IMR-90 (cell line): Measurements from ENCODE around the gene TMEM200A. TPM values are rescaled to one million over a fixed set of nuclear protein-coding genes. Genes with fewer than 3 reads are reported as not detected.

ENCODE experiments used
- ATAC-seq: fragments of 200-7000 bp; cut with Tn5 transposase; 2 replicates; pipeline ENCODE4 v1.9.1; 2020; ENCODE audit warnings: low read depth, mild to moderate bottlenecking, moderate library complexity
- BruUV-seq: library from RNA; stranded (reverse); fragments of 400-500 nt; replicated peaks from 2 replicates; lab custom pipeline; 2021; lab: Mats Ljungman, UMichigan
- CTCF ChIA-PET: fragments of 300-600 bp; formaldehyde crosslinking; extraction: SDS; loops from one replicate; lab custom pipeline; 2021; ENCODE audit warnings: antibody characterized with exemption; lab: Yijun Ruan, JAX
- POLR2A ChIA-PET: fragments of 300-600 bp; sonication (Branson Sonifier 250); formaldehyde crosslinking; loops from one replicate; lab custom pipeline; 2022; ENCODE audit warnings: antibody characterized with exemption; ENCODE audit not compliant: unreplicated experiment; lab: Charles Lee
- DNase-seq: peaks from one replicate; pipeline ENCODE4 v3.0.0; 2013
- H2AFZ ChIP-seq: replicated peaks from 2 replicates; pipeline ENCODE3; 2013; ENCODE audit warnings: low read length, mild to moderate bottlenecking; ENCODE audit not compliant: poor library complexity
- H2AK5ac ChIP-seq: 2 replicates; pipeline ENCODE4 v1.6.1; 2013; ENCODE audit warnings: low read depth, low read length, inconsistent platforms
- H2AK9ac ChIP-seq: replicated peaks from 2 replicates; pipeline ENCODE3; 2013; ENCODE audit warnings: mild to moderate bottlenecking, low read depth, low read length, moderate library complexity; ENCODE audit not compliant: poor library complexity
- H2BK120ac ChIP-seq: 2 replicates; pipeline ENCODE4 v1.6.1; 2013; ENCODE audit warnings: low read depth, low read length, inconsistent platforms
- H2BK15ac ChIP-seq: 3 replicates; pipeline ENCODE4 v1.6.1; 2013; ENCODE audit warnings: low read depth, low read length, inconsistent platforms
- H2BK20ac ChIP-seq: 2 replicates; pipeline ENCODE4 v1.6.1; 2013; ENCODE audit warnings: low read depth, mild to moderate bottlenecking, inconsistent platforms, low read length, moderate library complexity
- H2BK5ac ChIP-seq: 2 replicates; pipeline ENCODE4 v1.6.1; 2013; ENCODE audit warnings: mild to moderate bottlenecking, low read depth, low read length, inconsistent platforms; ENCODE audit not compliant: poor library complexity, severe bottlenecking
- H3K14ac ChIP-seq: replicated peaks from 2 replicates; pipeline ENCODE4 v1.6.1; 2013; ENCODE audit warnings: low read depth, low read length, inconsistent platforms
- H3K18ac ChIP-seq: 2 replicates; pipeline ENCODE4 v1.6.1; 2013; ENCODE audit warnings: low read depth, low read length, control low read depth
- H3K23ac ChIP-seq: 2 replicates; pipeline ENCODE4 v1.6.1; 2013; ENCODE audit warnings: low read depth, low read length, inconsistent platforms
- H3K27ac ChIP-seq: 2 replicates; pipeline ENCODE4 v1.5.1; 2013; ENCODE audit warnings: mild to moderate bottlenecking, control low read depth, low read length; ENCODE audit not compliant: insufficient read depth
- H3K27me3 ChIP-seq: 2 replicates; pipeline ENCODE4 v1.6.1; 2013; ENCODE audit warnings: low read length; ENCODE audit not compliant: control insufficient read depth, insufficient read depth
- H3K36me3 ChIP-seq: 2 replicates; pipeline ENCODE4 v1.6.1; 2013; ENCODE audit warnings: low read length, mixed read lengths; ENCODE audit not compliant: control insufficient read depth, insufficient read depth
- H3K4ac ChIP-seq: 2 replicates; pipeline ENCODE4 v1.6.1; 2013; ENCODE audit warnings: low read depth, low read length, inconsistent platforms
- H3K4me1 ChIP-seq: 2 replicates; pipeline ENCODE4 v1.6.1; 2013; ENCODE audit warnings: low read length, mixed read lengths; ENCODE audit not compliant: control insufficient read depth, insufficient read depth
- H3K4me2 ChIP-seq: 2 replicates; pipeline ENCODE4 v1.6.1; 2013; ENCODE audit warnings: low read depth, mild to moderate bottlenecking, control low read depth, low read length, moderate library complexity
- H3K4me3 ChIP-seq: 2 replicates; pipeline ENCODE4 v1.5.1; 2013; ENCODE audit warnings: low read depth, mild to moderate bottlenecking, control low read depth, low read length, moderate library complexity; ENCODE audit not compliant: insufficient read depth
- H3K56ac ChIP-seq: 2 replicates; pipeline ENCODE4 v1.6.1; 2013; ENCODE audit warnings: low read length, inconsistent platforms; ENCODE audit not compliant: insufficient read depth; ENCODE audit errors: extremely low read depth
- H3K79me1 ChIP-seq, 2 experiments: 2 replicates each; pipeline ENCODE4 v1.6.1; 2013; ENCODE audit warnings: low read length in 2 of 2, inconsistent platforms in 1 of 2, low read depth in 1 of 2
- H3K9ac ChIP-seq: 2 replicates; pipeline ENCODE4 v1.6.1; 2013; ENCODE audit warnings: low read depth, low read length, control low read depth
- H3K9me1 ChIP-seq: 2 replicates; pipeline ENCODE4 v1.6.1; 2013; ENCODE audit warnings: low read length, inconsistent platforms; ENCODE audit not compliant: insufficient read depth
- H3K9me3 ChIP-seq: 2 replicates; pipeline ENCODE4 v1.6.1; 2013; ENCODE audit warnings: low read length; ENCODE audit not compliant: control insufficient read depth, insufficient read depth
- H4K20me1 ChIP-seq: 2 replicates; pipeline ENCODE4 v1.6.1; 2013; ENCODE audit warnings: low read length, inconsistent platforms; ENCODE audit not compliant: insufficient read depth
- H4K5ac ChIP-seq: 2 replicates; pipeline ENCODE4 v1.6.1; 2013; ENCODE audit warnings: mild to moderate bottlenecking, low read depth, low read length, control low read depth
- H4K8ac ChIP-seq, 2 experiments: 2 replicates each; pipeline ENCODE4 v1.6.1; 2013; ENCODE audit warnings: low read depth in 2 of 2, low read length in 2 of 2, control low read depth in 1 of 2, inconsistent platforms in 1 of 2
- H4K91ac ChIP-seq: 2 replicates; pipeline ENCODE4 v1.6.1; 2013; ENCODE audit warnings: low read depth, low read length, inconsistent platforms; ENCODE audit not compliant: insufficient read depth
- BHLHE40 ChIP-seq: fragments of 150-350 bp; IDR thresholded peaks from 2 replicates; pipeline ENCODE4 v1.6.1; 2016; ENCODE audit warnings: mild to moderate bottlenecking, low read depth, low read length
- CEBPB ChIP-seq: IDR thresholded peaks from 2 replicates; pipeline ENCODE4 v1.6.1; 2012; ENCODE audit warnings: low read depth, low read length, improper control_type of control experiment
- CHD1 ChIP-seq: IDR thresholded peaks from 2 replicates; pipeline ENCODE4 v1.6.1; 2012; ENCODE audit warnings: low read depth, low read length, improper control_type of control experiment
- CTCF ChIP-seq: conservative IDR thresholded peaks from 2 replicates; pipeline ENCODE4 v1.5.1; 2012; ENCODE audit warnings: mild to moderate bottlenecking, low read depth, low read length, improper control_type of control experiment
- ELK1 ChIP-seq: fragments of 150-350 bp; IDR thresholded peaks from 2 replicates; pipeline ENCODE4 v1.6.1; 2016; ENCODE audit warnings: low read depth, mild to moderate bottlenecking, low read length, moderate library complexity, borderline replicate concordance
- FOS ChIP-seq: fragments of 150-350 bp; IDR thresholded peaks from 2 replicates; pipeline ENCODE4 v1.6.1; 2016; ENCODE audit warnings: low read depth, low read length
- MAFK ChIP-seq: IDR thresholded peaks from 2 replicates; pipeline ENCODE4 v1.6.1; 2012; ENCODE audit warnings: low read depth, low read length, improper control_type of control experiment
- MAZ ChIP-seq: IDR thresholded peaks from 2 replicates; pipeline ENCODE4 v1.6.1; 2012; ENCODE audit warnings: low read depth, mild to moderate bottlenecking, low read length, improper control_type of control experiment, moderate library complexity, borderline replicate concordance
- MXI1 ChIP-seq: IDR thresholded peaks from 2 replicates; pipeline ENCODE4 v1.6.1; 2012; ENCODE audit warnings: low read depth, mild to moderate bottlenecking, low read length, moderate library complexity, borderline replicate concordance
- NFE2L2 ChIP-seq: fragments of 150-350 bp; IDR thresholded peaks from 2 replicates; pipeline ENCODE4 v1.6.1; 2016; ENCODE audit warnings: low read depth, mild to moderate bottlenecking, low read length
- RCOR1 ChIP-seq: IDR thresholded peaks from 2 replicates; pipeline ENCODE4 v1.6.1; 2012; ENCODE audit warnings: mild to moderate bottlenecking, low read length, improper control_type of control experiment; ENCODE audit not compliant: insufficient replicate concordance
- RFX5 ChIP-seq: IDR thresholded peaks from 2 replicates; pipeline ENCODE4 v1.8.0; 2012; ENCODE audit warnings: low read depth, mild to moderate bottlenecking, low read length, moderate library complexity
- SMC3 ChIP-seq: fragments of 150-350 bp; IDR thresholded peaks from 2 replicates; pipeline ENCODE4 v1.6.1; 2016; ENCODE audit warnings: low read depth, mild to moderate bottlenecking, antibody characterized with exemption, low read length, moderate library complexity
- USF2 ChIP-seq: fragments of 150-350 bp; IDR thresholded peaks from 2 replicates; pipeline ENCODE4 v1.6.1; 2017; ENCODE audit warnings: mild to moderate bottlenecking, antibody characterized with exemption, low read length, low read depth
- WGBS, 2 experiments: methylation state at CpG; one replicate each; pipeline versions ENCODE4 v1.1.5 to v1.1.7; 2013; ENCODE audit warnings: missing lambda C conversion rate in 2 of 2; ENCODE audit not compliant: insufficient read length in 1 of 2; ENCODE audit errors: extremely low coverage in 2 of 2; 5-methylcytosine and 5-hydroxymethylcytosine counted together
- dilution Hi-C: fragments of 300-500 bp; cut with HindIII; formaldehyde crosslinking; loops from one replicate; pipeline ENCODE4 v1.14.3; 2018; ENCODE audit warnings: low sequenced_read_pairs; ENCODE audit not compliant: unreplicated experiment
- in situ Hi-C: fragments of 300-500 bp; cut with MboI; formaldehyde crosslinking; loops from 3 replicates; pipeline ENCODE4 v1.14.3; 2019; ENCODE audit warnings: low sequenced_read_pairs, inconsistent platforms, mixed read lengths
- intact Hi-C: fragments of 100-400 bp; cut with micrococcal nuclease; formaldehyde crosslinking; loops from 2 replicates; pipeline ENCODE4 v1.10.0; 2022
- polyA plus RNA-seq, 3 experiments: library from polyadenylated mRNA; depleted of rRNA; stranded (reverse); fragments of >200 nt; gene quantifications; 2 replicates each; pipeline ENCODE4 v1.2.3, GENCODE V29; 2012; ENCODE audit warnings: low replicate concordance in 1 of 3
- total RNA-seq: library from RNA; depleted of rRNA; stranded (reverse); fragments of >200 nt; gene quantifications from 2 replicates; pipeline ENCODE4 v1.2.3, GENCODE V29; 2012

TMEM200A gene
- total and polyA plus RNA-seq, 2 of the 4 experiments (the other 2 are of a cell fraction) = 22.8 to 37.1 TPM

GRCh38 chr6:130322673-130323268 lies 43.0 kb upstream of the TMEM200A start:
- Histone ChIP-seq H3K9ac (no peak overlapping the region), H3K9me1 (no peaks in the 10 kb centered on the region), H3K18ac (no peak overlapping the region; the same call in 1 of the 2 replicates), H4K5ac (no peak overlapping the region; the same call in 1 of the 2 replicates), H2AFZ (no peak overlapping the region), H3K79me1 (no peaks in the 10 kb centered on the region; a peak in 1 of 4 replicates), H3K27ac (no peak overlapping the region), H3K9me3 (no peaks in the 10 kb centered on the region), H3K23ac (no peak overlapping the region), H3K56ac (no peak overlapping the region), H3K4me1 (0 out of 2 replicates have a peak, but pooled peaks cover 1% of the 10 kb centered on the region), H2BK20ac (peak overlapping the region; percentile 28; the same call in 1 of the 2 replicates), H3K14ac (no peak overlapping the region; the same call in 1 of the 2 replicates), H2AK5ac (no peak overlapping the region), H2BK5ac (no peak overlapping the region), H2BK120ac (peak overlapping the region; percentile 28; the same call in 1 of the 2 replicates), H3K36me3 (no peaks in the 10 kb centered on the region), H3K4me2 (no peak overlapping the region), H3K27me3 (no peaks in the 10 kb centered on the region; the same call in 1 of the 2 replicates), H4K91ac (no peak overlapping the region), H3K4ac (peak overlapping the region; percentile 14; the same call in 1 of the 2 replicates), H4K20me1 (no peaks in the 10 kb centered on the region), H2AK9ac (no peak overlapping the region), H3K4me3 (no peak overlapping the region), H2BK15ac (no peak overlapping the region), H4K8ac (peak overlapping the region in 1 of 2 experiments; percentile 6; a peak in 1 of 4 replicates)
- in situ Hi-C loops (loop anchor here (5.0 kb wide), 1 partner anchor 380 kb away; no protein-coding TSS in a partner anchor), intact Hi-C loops (loop anchor here (1.0 to 10.0 kb wide), 7 partner anchors 42 to 842 kb away; no protein-coding TSS in a partner anchor), dilution Hi-C loops (no loop called here)
- ATAC-seq (peak; percentile 82), DNase-seq (peak; percentile 82)
- 0% methylated on average over 1 of the region's 3 CpGs; no CpG with 5 or more reads in 1 of the 2 experiments for WGBS, 2 experiments
- no TSS peak for BruUV-seq
- ChIA-PET CTCF (interaction anchor here (0.6 to 1.0 kb wide), 3 partner anchors 9 to 438 kb away, joined by 3 read pairs; no protein-coding TSS in a partner anchor), POLR2A (no interaction called here)
- no peak for TF ChIP-seq RCOR1
- peak; percentile 96 for TF ChIP-seq CTCF
- no peak for TF ChIP-seq CEBPB
- TF ChIP-seq CHD1 = no peak
- no peak for TF ChIP-seq BHLHE40
- TF ChIP-seq FOS = no peak
- no peak for TF ChIP-seq ELK1
- TF ChIP-seq MXI1 = no peak
- TF ChIP-seq MAZ = no peak
- no peak for TF ChIP-seq NFE2L2
- TF ChIP-seq MAFK = no peak
- TF ChIP-seq USF2 = no peak
- no peak for TF ChIP-seq RFX5
- peak; percentile 89 for TF ChIP-seq SMC3
